HepG2 (cell line): ENCODE results near the gene SRRM2. TPM values are rescaled to one million over a fixed set of nuclear protein-coding genes. Genes with fewer than 3 reads are reported as not detected.

ENCODE experiments used
- ATAC-seq: fragments of 200-7000 bp; cut with Tn5 transposase; 3 replicates; pipeline ENCODE4 v1.9.1; 2020; ENCODE audit warnings: mild to moderate bottlenecking, moderate library complexity
- BruUV-seq: library from RNA; stranded (reverse); fragments of 400-500 nt; replicated peaks from 2 replicates; lab custom pipeline; 2021; lab: Mats Ljungman, UMichigan
- CTCF ChIA-PET: fragments of 300-600 bp; formaldehyde crosslinking; extraction: SDS; loops from one replicate; lab custom pipeline; 2021; ENCODE audit warnings: low total read pairs, inconsistent platforms, low intra/inter-chr PET ratio; lab: Yijun Ruan, JAX
- POLR2A ChIA-PET: fragments of 350-600 bp; sonication (Branson Sonifier 250); formaldehyde crosslinking; loops from one replicate; lab custom pipeline; 2020; ENCODE audit warnings: antibody characterized with exemption, inconsistent platforms; lab: Yijun Ruan, JAX
- DNase-seq: peaks from one replicate; pipeline ENCODE4 v3.0.0-alpha.2; 2015; ENCODE audit warnings: low spot score
- FAIRE-seq: peaks from 3 replicates; lab custom pipeline; 2011; peaks lifted over from hg19 to GRCh38; lab: Jason Lieb, UNC
- H2AFZ ChIP-seq: one replicate; pipeline ENCODE4 v1.6.1; 2011; ENCODE audit warnings: low read length, inconsistent platforms
- H3K27ac ChIP-seq: fragments of 300-600 bp; 3 replicates; pipeline ENCODE4 v1.8.0; 2011; ENCODE audit warnings: mixed run types, mild to moderate bottlenecking, mixed read lengths, low read length, inconsistent platforms; ENCODE audit not compliant: insufficient read depth; ENCODE audit errors: extremely low read length
- H3K27me3 ChIP-seq, 2 experiments: fragments of 200-600 bp in 1 of 2; 2 replicates in 1 of 2; 3 replicates in 1 of 2; pipeline versions ENCODE4 v1.6.0 to v1.8.0; 2011; ENCODE audit warnings: low read length in 2 of 2, mild to moderate bottlenecking in 2 of 2, moderate library complexity in 2 of 2, inconsistent platforms in 1 of 2; ENCODE audit not compliant: insufficient read depth in 2 of 2, control insufficient read depth in 1 of 2
- H3K36me3 ChIP-seq, 2 experiments: fragments of 200-600 bp in 1 of 2; replicated peaks in 1 of 2; 2 replicates in 1 of 2; 3 replicates in 1 of 2; pipeline versions ENCODE4 v1.5.1 to v1.8.0; 2011; ENCODE audit warnings: low read length in 2 of 2, inconsistent platforms in 1 of 2; ENCODE audit not compliant: insufficient read depth in 2 of 2, control insufficient read depth in 1 of 2
- H3K4me1 ChIP-seq: 2 replicates; pipeline ENCODE4 v1.5.1; 2012; ENCODE audit warnings: low read length, inconsistent platforms; ENCODE audit not compliant: insufficient read depth
- H3K4me2 ChIP-seq: 2 replicates; pipeline ENCODE4 v1.6.0; 2011; ENCODE audit warnings: low read depth, low read length, inconsistent platforms
- H3K4me3 ChIP-seq, 3 experiments: fragments of 200-600 bp in 1 of 3; sonication (generic), shearing (Covaris generic) in 1 of 3; replicated peaks in 1 of 3; 2 replicates each; pipeline ENCODE4 v1.5.1; 2011 to 2016; ENCODE audit warnings: low read length in 3 of 3, inconsistent platforms in 2 of 3, low read depth in 2 of 3, mild to moderate bottlenecking in 2 of 3, control low read depth in 1 of 3, mixed read lengths in 1 of 3; ENCODE audit not compliant: insufficient read depth in 1 of 3
- H3K79me2 ChIP-seq: one replicate; pipeline ENCODE4 v1.6.1; 2011; ENCODE audit warnings: low read length, inconsistent platforms; ENCODE audit not compliant: insufficient read depth
- H3K9ac ChIP-seq: 2 replicates; pipeline ENCODE4 v1.6.0; 2011; ENCODE audit warnings: mild to moderate bottlenecking, low read depth, low read length, inconsistent platforms; ENCODE audit not compliant: insufficient read depth
- H3K9me3 ChIP-seq: 2 replicates; pipeline ENCODE4 v1.5.1; 2012; ENCODE audit warnings: mild to moderate bottlenecking, low read length
- H4K20me1 ChIP-seq: 2 replicates; pipeline ENCODE4 v1.6.0; 2011; ENCODE audit warnings: inconsistent platforms, mild to moderate bottlenecking, low read length, moderate library complexity; ENCODE audit not compliant: insufficient read depth
- NR2F2 ChIP-seq: IDR thresholded peaks from 2 replicates; pipeline ENCODE4 v1.6.1; 2012; ENCODE audit warnings: low read depth, inconsistent platforms, borderline replicate concordance
- REPIN1 ChIP-seq: sonication (generic); formaldehyde crosslinking; IDR thresholded peaks from 2 replicates; pipeline ENCODE4 v1.8.0; 2022; ENCODE audit warnings: missing genetic modification reagents, low read depth, mild to moderate bottlenecking, borderline replicate concordance
- WIZ ChIP-seq: sonication (generic); formaldehyde crosslinking; IDR thresholded peaks from 2 replicates; pipeline ENCODE4 v1.5.1; 2020; ENCODE audit warnings: mild to moderate bottlenecking, missing genetic modification reagents
- ZFX ChIP-seq: sonication (generic); formaldehyde crosslinking; IDR thresholded peaks from 2 replicates; pipeline ENCODE4 v1.4.0; 2020; ENCODE audit warnings: mild to moderate bottlenecking, low read depth, missing genetic modification reagents, moderate library complexity
- ZNF367 ChIP-seq: sonication (generic); formaldehyde crosslinking; IDR thresholded peaks from 2 replicates; pipeline ENCODE4 v1.4.0; 2020; ENCODE audit warnings: missing genetic modification reagents, borderline replicate concordance
- ZNF737 ChIP-seq: sonication (generic); formaldehyde crosslinking; IDR thresholded peaks from 2 replicates; pipeline ENCODE4 v1.5.0; 2020; ENCODE audit warnings: missing genetic modification reagents, mild to moderate bottlenecking, borderline replicate concordance
- WGBS: methylation state at CpG from one replicate; pipeline ENCODE4 v1.1.6; 2017; ENCODE audit warnings: low lambda C conversion rate; 5-methylcytosine and 5-hydroxymethylcytosine counted together
- in situ Hi-C: cut with HindIII; loops from 2 replicates; pipeline ENCODE4 v1.10.0; 2017; ENCODE audit warnings: low pct_unique_long_range_greater_than_20kb; ENCODE audit not compliant: extremely low pct_ligation_motif_present
- intact Hi-C: fragments of 100-400 bp; cut with micrococcal nuclease; formaldehyde crosslinking; loops from one replicate; pipeline ENCODE4 v1.10.0; 2022; ENCODE audit not compliant: unreplicated experiment
- polyA plus RNA-seq, 8 experiments: library from polyadenylated mRNA; depleted of rRNA in 3 of 8; stranded (reverse) in 7 of 8; unstranded in 1 of 8; fragments of >200 nt; fragmentation: Illumina TruSeq in 4 of 8; extraction: Trizol in 4 of 8; gene quantifications; 2 replicates each; pipeline versions ENCODE4 v1.2.1 to v1.2.3, GENCODE V29; 2011 to 2016; ENCODE audit warnings: low read depth in 4 of 8, missing spikeins in 1 of 8, mixed read lengths in 1 of 8; ENCODE audit not compliant: insufficient read depth in 1 of 8
- total RNA-seq, 5 experiments: library from RNA; depleted of rRNA; stranded (reverse); fragments of >200 nt; fragmentation: Illumina TruSeq; extraction: Trizol; gene quantifications; 2 replicates each; pipeline ENCODE4 v1.2.3, GENCODE V29; 2016; ENCODE audit warnings: low read depth in 1 of 5
- TF ChIP-seq, protein P1 (sequence below): IDR thresholded peaks from 2 replicates; pipeline ENCODE4 v1.6.1; 2016; ENCODE audit warnings: low read depth, borderline replicate concordance
- TF ChIP-seq, protein P2 (sequence below): sonication (generic); formaldehyde crosslinking; IDR thresholded peaks from 2 replicates; pipeline ENCODE4 v1.5.1; 2020; ENCODE audit warnings: mild to moderate bottlenecking, missing genetic modification reagents, borderline replicate concordance

The SRRM2 gene
- total and polyA plus RNA-seq, 2 of the 13 experiments (the other 11 are each of a cell fraction or from before 2014, with no cell fraction given): 50.4 to 112 TPM

DNA sequence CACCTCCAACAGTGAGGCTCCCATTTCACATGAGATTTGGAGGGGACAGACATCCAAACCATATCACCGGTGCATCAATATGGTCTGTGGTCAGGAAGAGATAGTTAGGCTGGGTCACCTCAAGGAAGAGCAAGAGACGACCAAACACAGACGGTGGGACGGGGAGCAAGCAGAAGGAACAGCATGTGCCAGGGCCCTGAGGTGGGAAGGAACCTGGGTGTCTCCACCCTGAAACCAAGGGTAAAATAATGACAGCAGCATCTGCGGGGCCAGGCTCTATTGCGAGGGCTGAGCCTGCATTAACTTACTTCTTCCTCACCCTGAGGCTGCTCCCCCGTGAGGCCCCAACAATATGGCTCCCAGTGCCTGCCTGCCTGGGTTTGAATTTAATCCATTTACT, 55.7 kb downstream of the SRRM2 start:
- Histone ChIP-seq H3K4me1 (peaks cover 7% of the 10 kb centered on the region; the same call in 1 of the 2 replicates), H3K4me2 (no peak overlapping the region), H3K27ac (no peak overlapping the region), H3K36me3 (no peaks in the 10 kb centered on the region), H3K4me3 (no peak overlapping the region), H3K9me3 (peaks cover 4% of the 10 kb centered on the region; the same call in 1 of the 2 replicates), H3K9ac (no peak overlapping the region), H2AFZ (no peak overlapping the region), H3K79me2 (no peaks in the 10 kb centered on the region), H3K27me3 (peaks cover 5 to 55% of the 10 kb centered on the region in 2 experiments; a peak in 4 of 5 replicates), H4K20me1 (no peaks in the 10 kb centered on the region)
- ATAC-seq (no peak), DNase-seq (no peak), FAIRE-seq (no peak)
- ChIA-PET POLR2A (no interaction called here), CTCF (no interaction called here)
- WGBS: 32% methylated on average over 5 of the region's 7 CpGs
- intact Hi-C loops: no loop called here
- no TSS peak for BruUV-seq
- TF ChIP-seq NR2F2 (no peak), WIZ (no peak), ZFX (CRISPR knock-in tag) (no peak), ZNF367 (CRISPR knock-in tag) (no peak), ZNF737 (CRISPR knock-in tag) (no peak), REPIN1 (CRISPR knock-in tag) (no peak)
- TF ChIP-seq, protein P1, sequence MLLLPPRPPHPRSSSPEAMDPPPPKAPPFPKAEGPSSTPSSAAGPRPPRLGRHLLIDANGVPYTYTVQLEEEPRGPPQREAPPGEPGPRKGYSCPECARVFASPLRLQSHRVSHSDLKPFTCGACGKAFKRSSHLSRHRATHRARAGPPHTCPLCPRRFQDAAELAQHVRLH (CRISPR knock-in tag): no peak
- TF ChIP-seq, protein P2, sequence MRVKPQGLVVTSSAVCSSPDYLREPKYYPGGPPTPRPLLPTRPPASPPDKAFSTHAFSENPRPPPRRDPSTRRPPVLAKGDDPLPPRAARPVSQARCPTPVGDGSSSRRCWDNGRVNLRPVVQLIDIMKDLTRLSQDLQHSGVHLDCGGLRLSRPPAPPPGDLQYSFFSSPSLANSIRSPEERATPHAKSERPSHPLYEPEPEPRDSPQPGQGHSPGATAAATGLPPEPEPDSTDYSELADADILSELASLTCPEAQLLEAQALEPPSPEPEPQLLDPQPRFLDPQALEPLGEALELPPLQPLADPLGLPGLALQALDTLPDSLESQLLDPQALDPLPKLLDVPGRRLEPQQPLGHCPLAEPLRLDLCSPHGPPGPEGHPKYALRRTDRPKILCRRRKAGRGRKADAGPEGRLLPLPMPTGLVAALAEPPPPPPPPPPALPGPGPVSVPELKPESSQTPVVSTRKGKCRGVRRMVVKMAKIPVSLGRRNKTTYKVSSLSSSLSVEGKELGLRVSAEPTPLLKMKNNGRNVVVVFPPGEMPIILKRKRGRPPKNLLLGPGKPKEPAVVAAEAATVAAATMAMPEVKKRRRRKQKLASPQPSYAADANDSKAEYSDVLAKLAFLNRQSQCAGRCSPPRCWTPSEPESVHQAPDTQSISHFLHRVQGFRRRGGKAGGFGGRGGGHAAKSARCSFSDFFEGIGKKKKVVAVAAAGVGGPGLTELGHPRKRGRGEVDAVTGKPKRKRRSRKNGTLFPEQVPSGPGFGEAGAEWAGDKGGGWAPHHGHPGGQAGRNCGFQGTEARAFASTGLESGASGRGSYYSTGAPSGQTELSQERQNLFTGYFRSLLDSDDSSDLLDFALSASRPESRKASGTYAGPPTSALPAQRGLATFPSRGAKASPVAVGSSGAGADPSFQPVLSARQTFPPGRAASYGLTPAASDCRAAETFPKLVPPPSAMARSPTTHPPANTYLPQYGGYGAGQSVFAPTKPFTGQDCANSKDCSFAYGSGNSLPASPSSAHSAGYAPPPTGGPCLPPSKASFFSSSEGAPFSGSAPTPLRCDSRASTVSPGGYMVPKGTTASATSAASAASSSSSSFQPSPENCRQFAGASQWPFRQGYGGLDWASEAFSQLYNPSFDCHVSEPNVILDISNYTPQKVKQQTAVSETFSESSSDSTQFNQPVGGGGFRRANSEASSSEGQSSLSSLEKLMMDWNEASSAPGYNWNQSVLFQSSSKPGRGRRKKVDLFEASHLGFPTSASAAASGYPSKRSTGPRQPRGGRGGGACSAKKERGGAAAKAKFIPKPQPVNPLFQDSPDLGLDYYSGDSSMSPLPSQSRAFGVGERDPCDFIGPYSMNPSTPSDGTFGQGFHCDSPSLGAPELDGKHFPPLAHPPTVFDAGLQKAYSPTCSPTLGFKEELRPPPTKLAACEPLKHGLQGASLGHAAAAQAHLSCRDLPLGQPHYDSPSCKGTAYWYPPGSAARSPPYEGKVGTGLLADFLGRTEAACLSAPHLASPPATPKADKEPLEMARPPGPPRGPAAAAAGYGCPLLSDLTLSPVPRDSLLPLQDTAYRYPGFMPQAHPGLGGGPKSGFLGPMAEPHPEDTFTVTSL: no peak
- in situ Hi-C loops: no loop called here
